K562 (cell line): ENCODE measurements around the gene PPP3R2.
A peak's percentile ranks its signal among the peaks of the same experiment; 100 is the strongest.
"Not testable (repeated sequence)": the region's sequence is repeated elsewhere in the genome, so short reads cannot be mapped to it uniquely, and the experiment has no call there.

Source experiments
- BRD4 ChIP-seq: fragments of 200-600 bp; sonication (generic); IDR thresholded peaks from 2 replicates; pipeline ENCODE4 v1.6.1; 2017; ENCODE audit warnings: inconsistent platforms
- CBFA2T3 ChIP-seq: fragments of 450-650 bp; IDR thresholded peaks from 2 replicates; pipeline ENCODE4 v1.6.1; 2017
- DPF2 ChIP-seq: fragments of 450-650 bp; IDR thresholded peaks from 2 replicates; pipeline ENCODE4 v1.6.1; 2016
- EZH2 ChIP-seq: IDR thresholded peaks from 2 replicates; pipeline ENCODE4 v1.6.1; 2012; ENCODE audit warnings: low read depth, mild to moderate bottlenecking, inconsistent platforms, low read length, borderline replicate concordance
- HDAC6 ChIP-seq: IDR thresholded peaks from 2 replicates; pipeline ENCODE4 v1.6.1; 2012; ENCODE audit warnings: low read depth, mild to moderate bottlenecking, control low read depth, inconsistent platforms, low read length, moderate library complexity
- RAD21 ChIP-seq, 2 experiments: fragments of 250-450 bp in 1 of 2; fragments of 450-650 bp in 1 of 2; sonication (Bioruptor Pico) in 1 of 2; formaldehyde crosslinking in 1 of 2; IDR thresholded peaks in 1 of 2; conservative IDR thresholded peaks in 1 of 2; 2 replicates each; pipeline versions ENCODE4 v1.4.0 to v1.8.0; 2020 to 2022; ENCODE audit warnings: mild to moderate bottlenecking in 2 of 2, moderate library complexity in 1 of 2
- TEAD2 ChIP-seq: fragments of 450-650 bp; IDR thresholded peaks from 2 replicates; pipeline ENCODE4 v1.6.1; 2016; ENCODE audit warnings: missing genetic modification characterization, control low read depth, missing compliant biosample characterization
- TRIM28 ChIP-seq: fragments of 450-650 bp; IDR thresholded peaks from 2 replicates; pipeline ENCODE4 v1.6.1; 2017
- ZFP36 ChIP-seq: fragments of 150-350 bp; IDR thresholded peaks from 2 replicates; pipeline ENCODE4 v1.6.1; 2018; ENCODE audit warnings: low read length, low read depth; ENCODE audit not compliant: partially characterized antibody
- TF ChIP-seq, protein P1 (sequence below), 2 experiments: fragments of 450-650 bp; IDR thresholded peaks; 2 replicates each; pipeline ENCODE4 v1.6.1; 2016; ENCODE audit warnings: mild to moderate bottlenecking in 2 of 2, borderline replicate concordance in 1 of 2, low read depth in 1 of 2, moderate library complexity in 1 of 2
- TF ChIP-seq, protein P2 (sequence below), 2 experiments: fragments of 150-350 bp in 1 of 2; IDR thresholded peaks; 2 replicates each; pipeline ENCODE4 v1.6.1; 2012 to 2016; ENCODE audit warnings: low read depth in 2 of 2, low read length in 2 of 2, mild to moderate bottlenecking in 1 of 2, moderate library complexity in 1 of 2
- TF ChIP-seq, protein P3 (sequence below): sonication (generic); formaldehyde crosslinking; IDR thresholded peaks from 2 replicates; pipeline ENCODE4 v1.9.0; 2022; ENCODE audit warnings: mild to moderate bottlenecking, missing genetic modification reagents
- TF ChIP-seq, protein P4 (sequence below), 3 experiments: IDR thresholded peaks in 2 of 3; conservative IDR thresholded peaks in 1 of 3; 2 replicates each; pipeline ENCODE4 v1.5.1; 2011 to 2012; ENCODE audit warnings: low read length in 3 of 3, mild to moderate bottlenecking in 3 of 3, control low read depth in 2 of 3, improper control_type of control experiment in 1 of 3, inconsistent platforms in 1 of 3, low read depth in 1 of 3, mixed read lengths in 1 of 3, moderate library complexity in 1 of 3; ENCODE audit not compliant: insufficient read depth in 2 of 3

DNA sequence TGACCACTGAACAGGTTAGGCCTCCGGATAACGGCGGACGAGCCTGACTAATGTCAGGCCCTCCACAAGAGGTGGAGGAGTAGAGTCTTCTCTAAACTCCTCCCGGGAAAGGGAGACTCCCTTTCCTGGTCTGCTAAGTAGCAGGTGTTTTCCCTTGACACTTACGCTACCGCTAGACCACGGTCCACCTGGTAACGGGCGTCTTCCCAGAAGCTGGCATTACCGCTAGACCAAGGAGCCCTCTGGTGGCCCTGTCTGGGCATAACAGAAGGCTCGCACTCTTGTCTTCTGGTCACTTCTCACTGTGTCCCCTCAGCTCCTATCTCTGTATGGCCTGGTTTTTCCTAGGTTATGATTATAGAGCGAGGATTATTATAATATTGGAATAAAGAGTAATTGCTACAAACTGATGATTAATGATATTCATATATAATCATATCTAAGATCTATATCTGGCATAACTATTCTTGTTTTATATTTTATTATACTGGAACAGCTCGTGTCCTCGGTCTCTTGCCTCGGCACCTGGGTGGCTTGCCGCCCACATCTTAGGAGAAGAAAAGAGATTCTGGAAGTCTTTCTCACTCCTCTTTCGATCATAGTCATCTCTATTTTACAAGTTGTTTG, 45.2 kb downstream of the PPP3R2 start:
- TF ChIP-seq ZFP36; HDAC6; EZH2; TEAD2 (tag); BRD4; TRIM28; DPF2; CBFA2T3: not testable (repeated sequence)
- TF ChIP-seq, protein P1, sequence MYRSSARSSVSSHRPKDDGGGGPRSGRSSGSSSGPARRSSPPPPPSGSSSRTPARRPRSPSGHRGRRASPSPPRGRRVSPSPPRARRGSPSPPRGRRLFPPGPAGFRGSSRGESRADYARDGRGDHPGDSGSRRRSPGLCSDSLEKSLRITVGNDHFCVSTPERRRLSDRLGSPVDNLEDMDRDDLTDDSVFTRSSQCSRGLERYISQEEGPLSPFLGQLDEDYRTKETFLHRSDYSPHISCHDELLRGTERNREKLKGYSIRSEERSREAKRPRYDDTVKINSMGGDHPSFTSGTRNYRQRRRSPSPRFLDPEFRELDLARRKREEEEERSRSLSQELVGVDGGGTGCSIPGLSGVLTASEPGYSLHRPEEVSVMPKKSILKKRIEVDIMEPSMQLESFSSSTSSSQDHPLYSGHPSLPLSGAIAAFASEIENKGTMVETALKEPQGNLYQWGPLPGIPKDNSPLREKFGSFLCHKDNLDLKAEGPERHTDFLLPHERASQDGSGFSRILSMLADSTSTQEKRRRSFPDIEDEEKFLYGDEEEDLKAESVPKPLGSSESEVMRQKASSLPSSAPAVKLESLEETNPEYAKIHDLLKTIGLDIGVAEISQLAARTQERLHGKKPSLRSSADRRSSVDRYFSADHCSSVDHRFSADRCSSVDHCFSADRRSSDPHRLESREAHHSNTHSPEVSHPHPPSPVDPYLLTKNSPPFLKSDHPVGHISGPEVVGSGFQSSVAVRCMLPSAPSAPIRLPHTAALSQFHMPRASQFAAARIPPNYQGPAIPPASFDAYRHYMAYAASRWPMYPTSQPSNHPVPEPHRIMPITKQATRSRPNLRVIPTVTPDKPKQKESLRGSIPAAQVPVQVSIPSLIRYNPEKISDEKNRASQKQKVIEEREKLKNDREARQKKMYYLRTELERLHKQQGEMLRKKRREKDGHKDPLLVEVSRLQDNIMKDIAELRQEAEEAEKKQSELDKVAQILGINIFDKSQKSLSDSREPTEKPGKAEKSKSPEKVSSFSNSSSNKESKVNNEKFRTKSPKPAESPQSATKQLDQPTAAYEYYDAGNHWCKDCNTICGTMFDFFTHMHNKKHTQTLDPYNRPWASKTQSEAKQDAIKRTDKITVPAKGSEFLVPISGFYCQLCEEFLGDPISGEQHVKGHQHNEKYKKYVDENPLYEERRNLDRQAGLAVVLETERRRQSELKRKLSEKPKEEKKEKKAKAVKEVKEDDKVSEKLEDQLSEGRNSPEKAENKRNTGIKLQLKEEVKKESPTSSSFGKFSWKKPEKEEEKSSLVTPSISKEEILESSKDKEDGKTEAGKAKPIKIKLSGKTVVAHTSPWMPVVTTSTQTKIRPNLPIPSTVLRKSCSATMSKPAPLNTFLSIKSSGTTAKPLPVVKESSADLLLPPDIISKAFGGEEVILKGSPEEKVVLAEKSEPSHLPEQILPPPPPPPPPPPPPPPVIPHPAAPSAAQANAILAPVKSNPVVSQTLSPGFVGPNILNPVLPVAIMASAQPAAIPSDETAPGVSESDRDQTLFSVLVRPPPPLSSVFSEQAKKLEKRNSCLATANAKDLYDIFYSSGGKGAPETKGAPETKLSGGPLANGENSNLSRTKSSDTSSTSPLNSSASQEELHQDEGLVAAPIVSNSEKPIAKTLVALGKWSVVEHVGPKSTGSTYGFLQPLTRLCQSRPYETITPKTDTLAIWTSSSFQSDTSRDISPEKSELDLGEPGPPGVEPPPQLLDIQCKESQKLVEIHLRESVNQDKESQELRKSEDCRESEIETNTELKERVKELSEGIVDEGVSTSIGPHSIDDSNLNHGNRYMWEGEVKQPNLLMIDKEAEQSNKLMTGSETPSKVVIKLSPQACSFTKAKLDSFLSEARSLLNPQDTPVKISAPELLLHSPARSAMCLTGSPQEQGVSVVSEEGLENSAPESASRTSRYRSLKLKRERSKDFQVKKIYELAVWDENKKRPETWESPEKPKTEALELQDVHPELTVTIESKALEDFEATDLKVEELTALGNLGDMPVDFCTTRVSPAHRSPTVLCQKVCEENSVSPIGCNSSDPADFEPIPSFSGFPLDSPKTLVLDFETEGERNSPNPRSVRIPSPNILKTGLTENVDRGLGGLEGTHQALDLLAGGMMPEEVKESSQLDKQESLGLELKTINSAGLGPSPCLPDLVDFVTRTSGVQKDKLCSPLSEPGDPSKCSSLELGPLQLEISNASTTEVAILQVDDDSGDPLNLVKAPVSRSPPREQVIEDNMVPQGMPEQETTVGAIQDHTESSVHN (IDR thresholded peaks at IDR 0.05; ENCODE audit: borderline replicate concordance in 1 of 2, low read depth in 1 of 2): not testable (repeated sequence)
- TF ChIP-seq, protein P2, sequence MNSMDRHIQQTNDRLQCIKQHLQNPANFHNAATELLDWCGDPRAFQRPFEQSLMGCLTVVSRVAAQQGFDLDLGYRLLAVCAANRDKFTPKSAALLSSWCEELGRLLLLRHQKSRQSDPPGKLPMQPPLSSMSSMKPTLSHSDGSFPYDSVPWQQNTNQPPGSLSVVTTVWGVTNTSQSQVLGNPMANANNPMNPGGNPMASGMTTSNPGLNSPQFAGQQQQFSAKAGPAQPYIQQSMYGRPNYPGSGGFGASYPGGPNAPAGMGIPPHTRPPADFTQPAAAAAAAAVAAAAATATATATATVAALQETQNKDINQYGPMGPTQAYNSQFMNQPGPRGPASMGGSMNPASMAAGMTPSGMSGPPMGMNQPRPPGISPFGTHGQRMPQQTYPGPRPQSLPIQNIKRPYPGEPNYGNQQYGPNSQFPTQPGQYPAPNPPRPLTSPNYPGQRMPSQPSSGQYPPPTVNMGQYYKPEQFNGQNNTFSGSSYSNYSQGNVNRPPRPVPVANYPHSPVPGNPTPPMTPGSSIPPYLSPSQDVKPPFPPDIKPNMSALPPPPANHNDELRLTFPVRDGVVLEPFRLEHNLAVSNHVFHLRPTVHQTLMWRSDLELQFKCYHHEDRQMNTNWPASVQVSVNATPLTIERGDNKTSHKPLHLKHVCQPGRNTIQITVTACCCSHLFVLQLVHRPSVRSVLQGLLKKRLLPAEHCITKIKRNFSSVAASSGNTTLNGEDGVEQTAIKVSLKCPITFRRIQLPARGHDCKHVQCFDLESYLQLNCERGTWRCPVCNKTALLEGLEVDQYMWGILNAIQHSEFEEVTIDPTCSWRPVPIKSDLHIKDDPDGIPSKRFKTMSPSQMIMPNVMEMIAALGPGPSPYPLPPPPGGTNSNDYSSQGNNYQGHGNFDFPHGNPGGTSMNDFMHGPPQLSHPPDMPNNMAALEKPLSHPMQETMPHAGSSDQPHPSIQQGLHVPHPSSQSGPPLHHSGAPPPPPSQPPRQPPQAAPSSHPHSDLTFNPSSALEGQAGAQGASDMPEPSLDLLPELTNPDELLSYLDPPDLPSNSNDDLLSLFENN (IDR thresholded peaks at IDR 0.05; ENCODE audit: low read depth in 2 of 2, low read length in 2 of 2): not testable (repeated sequence)
- TF ChIP-seq, protein P3, sequence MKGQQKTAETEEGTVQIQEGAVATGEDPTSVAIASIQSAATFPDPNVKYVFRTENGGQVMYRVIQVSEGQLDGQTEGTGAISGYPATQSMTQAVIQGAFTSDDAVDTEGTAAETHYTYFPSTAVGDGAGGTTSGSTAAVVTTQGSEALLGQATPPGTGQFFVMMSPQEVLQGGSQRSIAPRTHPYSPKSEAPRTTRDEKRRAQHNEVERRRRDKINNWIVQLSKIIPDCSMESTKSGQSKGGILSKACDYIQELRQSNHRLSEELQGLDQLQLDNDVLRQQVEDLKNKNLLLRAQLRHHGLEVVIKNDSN (CRISPR knock-in tag): not testable (repeated sequence)
- TF ChIP-seq, protein P4, sequence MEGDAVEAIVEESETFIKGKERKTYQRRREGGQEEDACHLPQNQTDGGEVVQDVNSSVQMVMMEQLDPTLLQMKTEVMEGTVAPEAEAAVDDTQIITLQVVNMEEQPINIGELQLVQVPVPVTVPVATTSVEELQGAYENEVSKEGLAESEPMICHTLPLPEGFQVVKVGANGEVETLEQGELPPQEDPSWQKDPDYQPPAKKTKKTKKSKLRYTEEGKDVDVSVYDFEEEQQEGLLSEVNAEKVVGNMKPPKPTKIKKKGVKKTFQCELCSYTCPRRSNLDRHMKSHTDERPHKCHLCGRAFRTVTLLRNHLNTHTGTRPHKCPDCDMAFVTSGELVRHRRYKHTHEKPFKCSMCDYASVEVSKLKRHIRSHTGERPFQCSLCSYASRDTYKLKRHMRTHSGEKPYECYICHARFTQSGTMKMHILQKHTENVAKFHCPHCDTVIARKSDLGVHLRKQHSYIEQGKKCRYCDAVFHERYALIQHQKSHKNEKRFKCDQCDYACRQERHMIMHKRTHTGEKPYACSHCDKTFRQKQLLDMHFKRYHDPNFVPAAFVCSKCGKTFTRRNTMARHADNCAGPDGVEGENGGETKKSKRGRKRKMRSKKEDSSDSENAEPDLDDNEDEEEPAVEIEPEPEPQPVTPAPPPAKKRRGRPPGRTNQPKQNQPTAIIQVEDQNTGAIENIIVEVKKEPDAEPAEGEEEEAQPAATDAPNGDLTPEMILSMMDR (IDR thresholded peaks at IDR 0.05 in 2 of 3, conservative IDR thresholded peaks at IDR 0.05 in 1 of 3; ENCODE audit: insufficient read depth in 2 of 3, low read depth in 1 of 3, low read length in 3 of 3): 0 out of 6 replicates have a peak, but pooled peaks of 1 of the 3 experiments have one; percentile 15
- TF ChIP-seq RAD21 (CRISPR knock-in tag; conservative IDR thresholded peaks at IDR 0.05 in 1 of 2, IDR thresholded peaks at IDR 0.05 in 1 of 2): peak in 1 of 2 experiments; percentile 22; a peak in 2 of 4 replicates
